DND-41 (cell line): ENCODE data around the gene POFUT1.

Experiments used
- ATAC-seq: fragments of 200-7000 bp; cut with Tn5 transposase; 3 replicates; pipeline ENCODE4 v1.9.1; 2021; ENCODE audit warnings: low read depth; ENCODE audit not compliant: insufficient read depth
- DNase-seq: peaks from one replicate; pipeline ENCODE4 v3.0.0-alpha.2; 2020
- H2AFZ ChIP-seq: 2 replicates; pipeline ENCODE4 v1.6.0; 2012; ENCODE audit warnings: low read depth, low read length
- H3K27ac ChIP-seq: 2 replicates; pipeline ENCODE4 v1.5.1; 2012; ENCODE audit warnings: low read length, inconsistent platforms
- H3K27me3 ChIP-seq: fragments of 200-600 bp; sonication (generic); 2 replicates; pipeline ENCODE4 v1.6.0; 2012; ENCODE audit warnings: low read length, mild to moderate bottlenecking, inconsistent platforms; ENCODE audit not compliant: insufficient read depth, poor library complexity
- H3K36me3 ChIP-seq: 2 replicates; pipeline ENCODE4 v1.5.1; 2012; ENCODE audit warnings: low read length, inconsistent platforms; ENCODE audit not compliant: insufficient read depth
- H3K4me1 ChIP-seq: 2 replicates; pipeline ENCODE4 v1.5.1; 2012; ENCODE audit warnings: mild to moderate bottlenecking, low read length; ENCODE audit not compliant: insufficient read depth
- H3K4me2 ChIP-seq: 2 replicates; pipeline ENCODE4 v1.6.0; 2012; ENCODE audit warnings: mild to moderate bottlenecking, moderate library complexity, low read length, inconsistent platforms; ENCODE audit not compliant: insufficient read depth
- H3K4me3 ChIP-seq, 2 experiments: fragments of 200-600 bp in 1 of 2; shearing (Covaris generic) in 1 of 2; 2 replicates each; pipeline ENCODE4 v1.5.1; 2012 to 2016; ENCODE audit warnings: inconsistent platforms in 2 of 2, low read length in 2 of 2, mild to moderate bottlenecking in 2 of 2, low read depth in 1 of 2, moderate library complexity in 1 of 2
- H3K79me2 ChIP-seq: 2 replicates; pipeline ENCODE4 v1.6.0; 2012; ENCODE audit warnings: low read length, inconsistent platforms; ENCODE audit not compliant: insufficient read depth
- H3K9ac ChIP-seq: 2 replicates; pipeline ENCODE4 v1.6.0; 2012; ENCODE audit warnings: low read depth, mild to moderate bottlenecking, inconsistent platforms, low read length, moderate library complexity
- H3K9me3 ChIP-seq: 2 replicates; pipeline ENCODE4 v1.5.1; 2012; ENCODE audit warnings: low read length, moderate library complexity, mild to moderate bottlenecking, inconsistent platforms; ENCODE audit not compliant: insufficient read depth, severe bottlenecking
- H4K20me1 ChIP-seq: 2 replicates; pipeline ENCODE4 v1.6.0; 2012; ENCODE audit warnings: low read length; ENCODE audit not compliant: insufficient read depth
- CTCF ChIP-seq: IDR thresholded peaks from 2 replicates; pipeline ENCODE4 v1.5.1; 2012; ENCODE audit warnings: borderline replicate concordance, low read length, moderate library complexity, mild to moderate bottlenecking; ENCODE audit not compliant: poor library complexity, severe bottlenecking; ENCODE audit errors: extremely low read depth
- EZH2 ChIP-seq: IDR thresholded peaks from 3 replicates; pipeline ENCODE4 v1.6.1; 2012; ENCODE audit warnings: borderline replicate concordance, low read depth, mild to moderate bottlenecking, moderate library complexity, low read length, inconsistent platforms; ENCODE audit not compliant: severe bottlenecking

POFUT1 gene

DNA sequence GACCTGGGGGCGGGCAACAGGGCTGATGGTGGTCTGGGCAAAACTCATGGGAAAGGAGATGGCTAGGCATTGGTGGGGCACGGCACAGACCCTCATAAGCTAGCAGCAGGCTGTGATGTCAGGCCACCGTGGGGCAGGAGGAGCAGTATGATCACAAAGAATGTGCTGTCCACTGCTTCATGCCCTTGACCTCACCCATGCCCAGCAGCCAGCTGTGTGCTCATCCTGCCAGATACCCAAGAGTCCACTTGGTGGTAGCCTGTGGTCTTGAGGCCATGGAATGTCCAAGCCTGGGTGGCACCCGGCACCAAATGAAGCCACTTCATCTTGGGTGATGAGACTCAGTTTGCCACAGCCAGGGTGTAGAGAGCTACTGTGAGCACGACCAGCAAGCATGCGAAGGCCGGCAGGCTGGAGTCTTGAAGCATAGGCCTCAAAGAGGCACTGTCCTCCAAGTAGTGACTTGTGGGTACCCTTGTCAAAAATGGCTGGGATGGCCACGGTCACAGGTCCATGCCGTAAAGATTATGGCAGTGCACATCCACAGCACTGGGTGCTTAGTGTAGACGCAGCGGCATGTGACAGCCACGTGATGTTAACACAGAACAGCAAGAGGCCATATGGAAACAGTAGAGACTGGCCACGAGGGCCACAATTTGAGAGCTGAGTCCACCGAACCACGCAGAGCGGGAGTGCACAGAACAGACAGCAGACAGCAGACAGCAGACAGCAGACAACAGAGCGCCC is 19.1 kb upstream of the POFUT1 start:
- Histone ChIP-seq H3K36me3 (peaks cover 10% of the 10 kb centered on the region; the same call in 1 of the 2 replicates), H3K9ac (peak overlapping the region; percentile 74; the same call in 1 of the 2 replicates), H3K27ac (no peak overlapping the region), H2AFZ (no peak overlapping the region), H3K4me1 (peaks cover 26% of the 10 kb centered on the region), H3K9me3 (no peaks in the 10 kb centered on the region), H4K20me1 (peaks cover 8% of the 10 kb centered on the region; the same call in 1 of the 2 replicates), H3K4me2 (peak overlapping the region; percentile 67), H3K4me3 (peak overlapping the region in 1 of 2 experiments; percentile 56; a peak in 1 of 4 replicates), H3K27me3 (no peaks in the 10 kb centered on the region), H3K79me2 (peaks cover 9% of the 10 kb centered on the region)
- TF ChIP-seq EZH2 = no peak
- ATAC-seq (no peak), DNase-seq (no peak)

GRCh38 chr20:32189123-32189410 is 18.6 kb upstream of the POFUT1 start:
- no peaks in the 10 kb centered on the region for H3K27me3 ChIP-seq
- H3K27ac ChIP-seq = no peak overlapping the region
- TF ChIP-seq EZH2 (no peak), CTCF (no peak)
- H3K4me2 ChIP-seq = peak overlapping the region; percentile 67
- no peaks in the 10 kb centered on the region for H3K9me3 ChIP-seq
- peak overlapping the region; percentile 74 for H3K9ac ChIP-seq
- H3K4me1 ChIP-seq = peaks cover 26% of the 10 kb centered on the region
- peak overlapping the region; percentile 62 for H2AFZ ChIP-seq
- ATAC-seq (no peak), DNase-seq (no peak)
- H4K20me1 ChIP-seq = peaks cover 8% of the 10 kb centered on the region; the same call in 1 of the 2 replicates
- peaks cover 9% of the 10 kb centered on the region for H3K79me2 ChIP-seq
- peak overlapping the region in 1 of 2 experiments; percentile 56; a peak in 2 of 4 replicates for H3K4me3 ChIP-seq
- peaks cover 13% of the 10 kb centered on the region; the same call in 1 of the 2 replicates for H3K36me3 ChIP-seq

GRCh38 chr20:32189691-32190615 is 17.7 kb upstream of the POFUT1 start:
- Histone ChIP-seq H3K4me2 (peak overlapping the region; percentile 67), H3K27me3 (no peaks in the 10 kb centered on the region), H3K9me3 (no peaks in the 10 kb centered on the region), H4K20me1 (peaks cover 14% of the 10 kb centered on the region; the same call in 1 of the 2 replicates), H3K36me3 (peaks cover 22% of the 10 kb centered on the region), H3K27ac (peak overlapping the region; percentile 70), H3K79me2 (peaks cover 9% of the 10 kb centered on the region), H3K4me3 (peak overlapping the region; percentile 35 to 56; a peak in 3 of 4 replicates), H2AFZ (peak overlapping the region; percentile 62), H3K4me1 (peaks cover 26% of the 10 kb centered on the region), H3K9ac (peak overlapping the region; percentile 74)
- ATAC-seq = peak; percentile 70
- peak; percentile 69 for DNase-seq
- TF ChIP-seq EZH2 (no peak), CTCF (peak; percentile 3)
